Neural cell (in vitro differentiated cells): ENCODE measurements around the gene GNAL. TPM values are rescaled to one million over a fixed set of nuclear protein-coding genes. Genes with fewer than 3 reads are reported as not detected.

Experiments
- H2AFZ ChIP-seq: fragments of 200-600, 300-800 bp; sonication (generic), shearing (Covaris generic); 2 replicates; pipeline ENCODE4 v1.6.0; 2014; ENCODE audit warnings: low read depth, mild to moderate bottlenecking, antibody characterized with exemption, low read length, moderate library complexity
- H3F3A ChIP-seq: fragments of 200-600 bp; shearing (Covaris generic); 2 replicates; pipeline ENCODE4 v1.6.1; 2016; ENCODE audit warnings: mild to moderate bottlenecking, moderate library complexity, mixed read lengths, antibody characterized with exemption, low read length; ENCODE audit not compliant: insufficient read depth, poor library complexity, severe bottlenecking
- H3K27ac ChIP-seq: fragments of 200-600, 300-800 bp; sonication (generic), shearing (Covaris generic); 2 replicates; pipeline ENCODE4 v1.5.1; 2014; ENCODE audit warnings: mild to moderate bottlenecking, low read length, moderate library complexity
- H3K27me3 ChIP-seq: fragments of 300-800, 200-600 bp; sonication (generic), shearing (Covaris generic); 2 replicates; pipeline ENCODE4 v1.6.0; 2014; ENCODE audit warnings: mild to moderate bottlenecking, low read depth, low read length, moderate library complexity; ENCODE audit not compliant: insufficient read depth
- H3K36me3 ChIP-seq: fragments of 300-800, 200-600 bp; sonication (generic), shearing (Covaris generic); 2 replicates; pipeline ENCODE4 v1.5.1; 2014; ENCODE audit warnings: mild to moderate bottlenecking, antibody characterized with exemption, low read length, moderate library complexity; ENCODE audit not compliant: insufficient read depth
- H3K4me2 ChIP-seq: fragments of 300-800, 200-600 bp; sonication (generic), shearing (Covaris generic); 2 replicates; pipeline ENCODE4 v1.6.0; 2014; ENCODE audit warnings: mild to moderate bottlenecking, low read length
- H3K4me3 ChIP-seq: fragments of 300-800, 200-600 bp; sonication (generic), shearing (Covaris generic); 2 replicates; pipeline ENCODE4 v1.5.1; 2014; ENCODE audit warnings: mild to moderate bottlenecking, low read length, moderate library complexity
- H3K79me2 ChIP-seq: fragments of 200-600 bp; shearing (Covaris generic); replicated peaks from 2 replicates; pipeline ENCODE4 v1.6.0; 2014; ENCODE audit warnings: mild to moderate bottlenecking, low read length, moderate library complexity; ENCODE audit not compliant: insufficient read depth
- H3K9ac ChIP-seq: fragments of 300-800, 200-600 bp; sonication (generic), shearing (Covaris generic); 2 replicates; pipeline ENCODE4 v1.6.1; 2016; ENCODE audit warnings: mild to moderate bottlenecking, low read length, mixed read lengths
- H3K9me2 ChIP-seq: fragments of 200-600 bp; shearing (Covaris generic); 2 replicates; pipeline ENCODE4 v1.6.1; 2016; ENCODE audit warnings: mild to moderate bottlenecking, low read length, mixed read lengths; ENCODE audit not compliant: insufficient read depth
- H3K9me3 ChIP-seq: fragments of 200-600, 300-800 bp; sonication (generic), shearing (Covaris generic); 2 replicates; pipeline ENCODE4 v1.6.1; 2016; ENCODE audit warnings: mild to moderate bottlenecking, mixed run types, low read length, moderate library complexity, mixed read lengths
- H4K20me1 ChIP-seq: fragments of 200-600 bp; shearing (Covaris generic); 2 replicates; pipeline ENCODE4 v1.6.1; 2016; ENCODE audit warnings: mild to moderate bottlenecking, mixed run types; ENCODE audit not compliant: insufficient read depth
- CTCF ChIP-seq: fragments of 450-650 bp; IDR thresholded peaks from 2 replicates; pipeline ENCODE4 v1.5.1; 2014; ENCODE audit warnings: antibody characterized with exemption, mild to moderate bottlenecking, moderate library complexity; ENCODE audit not compliant: poor library complexity, severe bottlenecking
- EP300 ChIP-seq: fragments of 450-650 bp; conservative IDR thresholded peaks from 2 replicates; pipeline ENCODE4 v1.6.1; 2014; ENCODE audit warnings: antibody characterized with exemption, mild to moderate bottlenecking, moderate library complexity; ENCODE audit not compliant: poor library complexity, severe bottlenecking
- EZH2 ChIP-seq: fragments of 200-600, 300-800 bp; shearing (Covaris generic), sonication (generic); IDR thresholded peaks from 2 replicates; pipeline ENCODE4 v1.6.1; 2014; ENCODE audit warnings: antibody characterized with exemption, low read length, borderline replicate concordance, mild to moderate bottlenecking; ENCODE audit not compliant: insufficient read depth, poor library complexity, severe bottlenecking
- MXI1 ChIP-seq: fragments of 450-650 bp; conservative IDR thresholded peaks from 2 replicates; pipeline ENCODE4 v1.6.1; 2014; ENCODE audit warnings: antibody characterized with exemption, mild to moderate bottlenecking; ENCODE audit not compliant: poor library complexity, severe bottlenecking
- POLR2AphosphoS5 ChIP-seq: IDR thresholded peaks from 2 replicates; pipeline ENCODE4 v1.6.1; 2012
- RAD21 ChIP-seq: fragments of 450-650 bp; conservative IDR thresholded peaks from 2 replicates; pipeline ENCODE4 v1.6.1; 2014; ENCODE audit warnings: antibody characterized with exemption, mild to moderate bottlenecking, moderate library complexity
- REST ChIP-seq: IDR thresholded peaks from 2 replicates; pipeline ENCODE4 v1.6.1; 2012; ENCODE audit warnings: borderline replicate concordance
- SMC3 ChIP-seq: fragments of 450-650 bp; conservative IDR thresholded peaks from 2 replicates; pipeline ENCODE4 v1.6.1; 2014; ENCODE audit warnings: antibody characterized with exemption, mild to moderate bottlenecking, moderate library complexity; ENCODE audit not compliant: poor library complexity
- TAF1 ChIP-seq: IDR thresholded peaks from 2 replicates; pipeline ENCODE4 v1.6.1; 2012; ENCODE audit warnings: low read depth
- polyA plus RNA-seq: library from polyadenylated mRNA; depleted of rRNA; stranded (reverse); fragments of >200 nt; gene quantifications from 2 replicates; pipeline ENCODE4 v1.2.3, GENCODE V29; 2014

Gene GNAL
- polyA plus RNA-seq, 1 donor from 2014 or later: 16.7 TPM

DNA sequence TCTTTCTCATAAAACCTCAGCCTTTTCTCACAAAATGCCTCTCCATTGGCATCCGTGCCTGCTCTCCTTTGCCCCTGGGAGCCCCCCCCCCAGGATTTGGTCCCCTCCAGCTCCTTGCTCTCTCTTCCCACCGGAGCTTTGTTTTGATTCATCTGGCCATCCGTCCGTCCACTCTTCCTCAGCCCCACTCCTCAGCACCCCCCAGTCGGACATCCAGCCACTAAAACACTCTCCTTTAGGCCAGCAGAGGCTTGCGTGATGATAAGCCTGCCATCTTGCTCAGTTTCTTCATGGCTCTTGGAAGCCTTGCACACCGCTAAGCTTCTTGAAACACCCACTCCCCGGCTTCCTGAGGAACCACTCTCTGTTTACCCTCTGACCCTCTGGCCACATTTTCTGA, 31.5 kb upstream of the GNAL start:
- Histone ChIP-seq H3K36me3 (no peaks in the 10 kb centered on the region), H3K4me2 (no peak overlapping the region), H3K9me2 (no peaks in the 10 kb centered on the region), H3K9me3 (no peaks in the 10 kb centered on the region), H3K79me2 (no peaks in the 10 kb centered on the region), H2AFZ (no peak overlapping the region), H3K27ac (no peak overlapping the region), H4K20me1 (no peaks in the 10 kb centered on the region), H3K27me3 (no peaks in the 10 kb centered on the region), H3K9ac (no peak overlapping the region), H3F3A (no peaks in the 10 kb centered on the region), H3K4me3 (no peak overlapping the region)
- TF ChIP-seq EZH2 (no peak), TAF1 (no peak), EP300 (no peak), MXI1 (no peak), REST (no peak), CTCF (no peak), SMC3 (no peak), RAD21 (no peak), POLR2AphosphoS5 (no peak)

GRCh38 chr18:11658019-11658418, 31.0 kb upstream of the GNAL start:
- Histone ChIP-seq H3K4me3 (no peak overlapping the region), H2AFZ (no peak overlapping the region), H4K20me1 (no peaks in the 10 kb centered on the region), H3F3A (no peaks in the 10 kb centered on the region), H3K9me3 (no peaks in the 10 kb centered on the region), H3K27me3 (no peaks in the 10 kb centered on the region), H3K9me2 (no peaks in the 10 kb centered on the region), H3K9ac (no peak overlapping the region), H3K27ac (no peak overlapping the region), H3K4me2 (no peak overlapping the region), H3K79me2 (no peaks in the 10 kb centered on the region), H3K36me3 (no peaks in the 10 kb centered on the region)
- TF ChIP-seq SMC3: no peak
- no peak for TF ChIP-seq RAD21
- TF ChIP-seq MXI1: no peak
- no peak for TF ChIP-seq EP300
- no peak for TF ChIP-seq TAF1
- no peak for TF ChIP-seq EZH2
- TF ChIP-seq POLR2AphosphoS5: no peak
- TF ChIP-seq REST: no peak
- TF ChIP-seq CTCF: no peak
